Hepatocyte (in vitro differentiated cells): Measurements from ENCODE around the gene DNAL4. TPM values are rescaled to one million over a fixed set of nuclear protein-coding genes. Genes with fewer than 3 reads are reported as not detected.

Source experiments
- DNase-seq: peaks from one replicate; pipeline ENCODE4 v3.0.0-alpha.2; 2016; ENCODE audit warnings: low spot score
- H2AFZ ChIP-seq: fragments of 200-600 bp; sonication (generic); 2 replicates; pipeline ENCODE4 v1.6.0; 2016; ENCODE audit warnings: antibody characterized with exemption, mild to moderate bottlenecking
- H3K27ac ChIP-seq: fragments of 200-600 bp; sonication (generic); 2 replicates; pipeline ENCODE4 v1.5.1; 2016; ENCODE audit warnings: mild to moderate bottlenecking
- H3K27me3 ChIP-seq: fragments of 200-600 bp; sonication (generic); 2 replicates; pipeline ENCODE4 v1.6.1; 2016
- H3K36me3 ChIP-seq: fragments of 200-600 bp; sonication (generic); replicated peaks from 2 replicates; pipeline ENCODE4 v1.5.1; 2016; ENCODE audit warnings: low read depth; ENCODE audit not compliant: insufficient read depth
- H3K4me1 ChIP-seq: fragments of 200-600 bp; sonication (generic); 2 replicates; pipeline ENCODE4 v1.5.1; 2016; ENCODE audit warnings: mild to moderate bottlenecking, moderate library complexity; ENCODE audit not compliant: insufficient read depth
- H3K4me2 ChIP-seq: fragments of 200-600 bp; sonication (generic); 2 replicates; pipeline ENCODE4 v1.6.0; 2016
- H3K4me3 ChIP-seq: fragments of 200-600 bp; sonication (generic); 2 replicates; pipeline ENCODE4 v1.5.1; 2016; ENCODE audit warnings: mild to moderate bottlenecking
- H3K79me2 ChIP-seq: fragments of 200-600 bp; sonication (generic); 2 replicates; pipeline ENCODE4 v1.6.0; 2017; ENCODE audit warnings: mild to moderate bottlenecking
- H3K9me2 ChIP-seq: fragments of 200-600 bp; sonication (generic); replicated peaks from 2 replicates; pipeline ENCODE4 v1.6.0; 2017; ENCODE audit warnings: mild to moderate bottlenecking; ENCODE audit not compliant: insufficient read depth
- H3K9me3 ChIP-seq: fragments of 200-600 bp; sonication (generic); 2 replicates; pipeline ENCODE4 v1.5.1; 2016; ENCODE audit warnings: low read depth, mild to moderate bottlenecking
- H4K20me1 ChIP-seq: fragments of 200-600 bp; sonication (generic); 2 replicates; pipeline ENCODE4 v1.6.0; 2016; ENCODE audit warnings: mild to moderate bottlenecking; ENCODE audit not compliant: insufficient read depth, poor library complexity, severe bottlenecking
- EZH2 ChIP-seq: fragments of 200-600 bp; sonication (generic); IDR thresholded peaks from 2 replicates; pipeline ENCODE4 v1.6.1; 2016; ENCODE audit warnings: antibody characterized with exemption, mild to moderate bottlenecking, borderline replicate concordance
- EZH2phosphoT487 ChIP-seq: fragments of 200-600 bp; sonication (generic); IDR thresholded peaks from one replicate; pipeline ENCODE4 v1.6.1; 2018; ENCODE audit warnings: antibody characterized with exemption, mild to moderate bottlenecking, low read depth, moderate library complexity; ENCODE audit not compliant: unreplicated experiment, severe bottlenecking
- WGBS: methylation state at CpG from one replicate; pipeline ENCODE4 v1.1.6; 2016; ENCODE audit warnings: low lambda C conversion rate; ENCODE audit errors: missing lambda C conversion rate; 5-methylcytosine and 5-hydroxymethylcytosine counted together
- polyA plus RNA-seq: library from polyadenylated mRNA; unstranded; fragments of >200 nt; fragmentation: Nextera tagmentation; extraction: Ambion mirVana; gene quantifications from 2 replicates; pipeline ENCODE4 v1.2.1, GENCODE V29; 2016
- total RNA-seq: library from RNA; depleted of rRNA; stranded (reverse); fragments of >200 nt; gene quantifications from 2 replicates; pipeline ENCODE4 v1.2.3, GENCODE V29; 2014
- TF ChIP-seq, protein P1 (sequence below): fragments of 200-600 bp; sonication (generic); IDR thresholded peaks from 2 replicates; pipeline ENCODE4 v1.5.1; 2016; ENCODE audit warnings: antibody characterized with exemption, mild to moderate bottlenecking; ENCODE audit not compliant: poor library complexity

The DNAL4 gene
- total and polyA plus RNA-seq, 2 experiments from 2014 or later: 11.9 to 21.5 TPM

DNA sequence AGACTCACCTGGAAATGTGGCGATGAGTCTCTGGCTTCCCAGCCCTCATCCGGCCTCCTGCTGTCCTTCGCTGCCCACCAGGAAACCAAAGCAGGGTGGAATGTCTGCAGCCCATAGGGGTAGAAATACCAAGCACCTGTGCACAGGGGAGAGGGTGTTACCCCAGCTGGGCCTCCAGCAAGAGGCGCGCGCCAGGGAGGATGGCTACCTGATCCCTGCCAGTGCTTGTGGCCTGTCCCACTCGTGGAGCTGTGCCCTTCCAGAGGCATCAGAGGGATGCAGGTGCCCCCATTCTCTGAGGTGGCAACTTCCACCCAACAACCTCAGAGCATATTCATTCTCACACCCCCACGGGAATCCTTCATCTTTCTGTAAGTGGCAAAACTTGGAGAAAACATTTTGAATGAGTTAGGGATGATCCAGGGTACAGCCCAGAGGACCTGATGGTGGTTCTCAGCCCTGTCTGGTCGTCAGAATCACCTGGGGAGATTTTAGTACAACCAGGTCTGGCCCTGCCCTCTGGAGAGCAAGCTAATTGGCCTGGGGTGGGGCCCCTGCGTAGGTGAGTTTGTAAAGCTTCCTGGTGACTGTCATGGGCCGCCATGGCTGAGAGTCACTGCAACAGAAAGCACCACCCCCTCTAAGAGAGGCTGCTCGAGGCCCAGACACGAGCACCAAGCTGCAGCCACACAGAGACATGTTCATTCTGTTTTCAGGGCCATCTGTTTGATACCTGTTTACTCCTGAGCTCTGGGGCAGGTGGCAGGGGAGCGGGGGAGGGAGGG, 48.1 kb downstream of the DNAL4 start:
- Histone ChIP-seq H3K27me3 (no peaks in the 10 kb centered on the region), H3K27ac (no peak overlapping the region), H3K79me2 (no peaks in the 10 kb centered on the region), H3K9me2 (no peaks in the 10 kb centered on the region), H3K36me3 (no peaks in the 10 kb centered on the region), H2AFZ (no peak overlapping the region), H3K4me1 (no peaks in the 10 kb centered on the region), H3K4me3 (no peak overlapping the region), H4K20me1 (no peaks in the 10 kb centered on the region), H3K4me2 (no peak overlapping the region), H3K9me3 (no peaks in the 10 kb centered on the region)
- WGBS: 91% methylated on average over 13 of the region's 14 CpGs
- no peak for DNase-seq
- TF ChIP-seq EZH2phosphoT487 (no peak), EZH2 (no peak)
- TF ChIP-seq, protein P1, sequence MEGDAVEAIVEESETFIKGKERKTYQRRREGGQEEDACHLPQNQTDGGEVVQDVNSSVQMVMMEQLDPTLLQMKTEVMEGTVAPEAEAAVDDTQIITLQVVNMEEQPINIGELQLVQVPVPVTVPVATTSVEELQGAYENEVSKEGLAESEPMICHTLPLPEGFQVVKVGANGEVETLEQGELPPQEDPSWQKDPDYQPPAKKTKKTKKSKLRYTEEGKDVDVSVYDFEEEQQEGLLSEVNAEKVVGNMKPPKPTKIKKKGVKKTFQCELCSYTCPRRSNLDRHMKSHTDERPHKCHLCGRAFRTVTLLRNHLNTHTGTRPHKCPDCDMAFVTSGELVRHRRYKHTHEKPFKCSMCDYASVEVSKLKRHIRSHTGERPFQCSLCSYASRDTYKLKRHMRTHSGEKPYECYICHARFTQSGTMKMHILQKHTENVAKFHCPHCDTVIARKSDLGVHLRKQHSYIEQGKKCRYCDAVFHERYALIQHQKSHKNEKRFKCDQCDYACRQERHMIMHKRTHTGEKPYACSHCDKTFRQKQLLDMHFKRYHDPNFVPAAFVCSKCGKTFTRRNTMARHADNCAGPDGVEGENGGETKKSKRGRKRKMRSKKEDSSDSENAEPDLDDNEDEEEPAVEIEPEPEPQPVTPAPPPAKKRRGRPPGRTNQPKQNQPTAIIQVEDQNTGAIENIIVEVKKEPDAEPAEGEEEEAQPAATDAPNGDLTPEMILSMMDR: no peak

GRCh38 chr22:38744981-38745380, 49.0 kb downstream of the DNAL4 start:
- no peaks in the 10 kb centered on the region for H4K20me1 ChIP-seq
- H3K79me2 ChIP-seq: no peaks in the 10 kb centered on the region
- no peaks in the 10 kb centered on the region for H3K27me3 ChIP-seq
- no peak overlapping the region for H3K27ac ChIP-seq
- WGBS: 89% methylated on average over 6 of the region's 6 CpGs
- TF ChIP-seq, protein P1: no peak
- TF ChIP-seq EZH2phosphoT487: no peak
- no peak for TF ChIP-seq EZH2
- no peaks in the 10 kb centered on the region for H3K9me2 ChIP-seq
- H2AFZ ChIP-seq: no peak overlapping the region
- no peaks in the 10 kb centered on the region for H3K9me3 ChIP-seq
- H3K36me3 ChIP-seq: no peaks in the 10 kb centered on the region
- no peak overlapping the region for H3K4me2 ChIP-seq
- no peak for DNase-seq
- H3K4me1 ChIP-seq: no peaks in the 10 kb centered on the region
- no peak overlapping the region for H3K4me3 ChIP-seq

DNA sequence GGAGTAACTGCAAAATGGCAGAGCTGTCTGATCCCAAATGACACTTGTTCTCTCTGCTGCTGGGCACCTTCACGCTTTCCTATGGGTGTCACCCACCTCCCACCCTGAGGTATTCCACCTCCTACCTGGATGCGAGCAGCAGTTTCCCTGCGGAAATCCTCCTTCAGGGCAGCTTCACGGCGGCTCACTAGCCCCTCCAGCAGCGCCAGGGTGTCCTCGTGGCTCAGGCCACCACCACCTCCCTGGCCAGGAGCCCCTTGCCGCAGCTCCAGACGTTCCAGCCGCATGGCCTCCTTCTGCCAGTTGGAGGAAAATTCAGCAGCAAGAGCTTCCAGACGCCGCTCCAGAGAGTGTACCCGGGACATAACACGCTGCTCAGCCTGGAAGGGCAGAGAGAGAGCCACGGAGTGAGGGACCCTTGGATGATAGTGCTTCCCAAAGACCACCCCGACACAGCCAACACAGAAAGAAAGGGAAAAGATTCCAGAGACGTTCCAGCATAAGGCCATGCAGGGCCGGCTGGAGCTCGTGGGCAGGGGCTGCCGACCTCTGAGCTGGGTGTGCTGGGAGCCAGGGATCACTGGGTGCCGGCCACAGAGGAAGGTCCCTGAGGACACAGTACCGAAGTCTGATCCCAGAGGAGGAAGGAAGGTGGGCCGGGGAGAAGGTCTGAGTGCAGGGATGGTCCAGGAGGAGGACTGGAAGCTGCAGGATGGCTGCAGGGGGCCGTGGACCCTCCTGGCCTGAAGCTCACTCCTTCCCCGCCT, 51.6 kb downstream of the DNAL4 start:
- no peak overlapping the region for H2AFZ ChIP-seq
- no peaks in the 10 kb centered on the region for H4K20me1 ChIP-seq
- H3K4me2 ChIP-seq: no peak overlapping the region
- H3K79me2 ChIP-seq: no peaks in the 10 kb centered on the region
- no peaks in the 10 kb centered on the region for H3K9me3 ChIP-seq
- H3K4me1 ChIP-seq: no peaks in the 10 kb centered on the region
- no peak for DNase-seq
- H3K9me2 ChIP-seq: no peaks in the 10 kb centered on the region
- H3K36me3 ChIP-seq: no peaks in the 10 kb centered on the region
- WGBS: 95% methylated on average over 25 of the region's 25 CpGs
- no peak for TF ChIP-seq EZH2phosphoT487
- no peak for TF ChIP-seq EZH2
- TF ChIP-seq, protein P1: no peak
- no peak overlapping the region for H3K4me3 ChIP-seq
- no peaks in the 10 kb centered on the region for H3K27me3 ChIP-seq
- H3K27ac ChIP-seq: no peak overlapping the region
